OCI-LY7 (cell line): ENCODE results near the gene ITGA3.

Source experiments
- CTCF ChIP-seq: fragments of 200-600 bp; sonication (generic); conservative IDR thresholded peaks from 2 replicates; pipeline ENCODE4 v1.5.1; 2014; ENCODE audit warnings: mild to moderate bottlenecking, antibody characterized with exemption, low read length, moderate library complexity, mixed read lengths
- EZH2phosphoT487 ChIP-seq: fragments of 200-600 bp; sonication (generic); IDR thresholded peaks from 2 replicates; pipeline ENCODE4 v1.6.1; 2018; ENCODE audit warnings: low read depth, borderline replicate concordance, mild to moderate bottlenecking, mixed run types, antibody characterized with exemption, low read length, moderate library complexity, mixed read lengths

GRCh38 chr17:50118828-50119218 is 62.9 kb downstream of the ITGA3 start:
- TF ChIP-seq CTCF, result no peak
- no peak for TF ChIP-seq EZH2phosphoT487
